Glutamatergic neuron (in vitro differentiated cells): ENCODE measurements around the gene TSPAN14. TPM values are rescaled to one million over a fixed set of nuclear protein-coding genes. Genes with fewer than 3 reads are reported as not detected.

Experiments used
- DNase-seq: peaks from one replicate; pipeline ENCODE4 v3.0.0; 2022
- H3K27ac Mint-ChIP-seq: one replicate; pipeline ENCODE4 v1.8.0; 2020; ENCODE audit warnings: mild to moderate bottlenecking, mixed read lengths, inconsistent platforms; ENCODE audit not compliant: unreplicated experiment
- H3K27me3 Mint-ChIP-seq: one replicate; pipeline ENCODE4 v1.8.0; 2020; ENCODE audit warnings: mild to moderate bottlenecking, moderate library complexity, mixed read lengths, inconsistent platforms; ENCODE audit not compliant: unreplicated experiment
- H3K36me3 Mint-ChIP-seq: one replicate; pipeline ENCODE4 v1.8.0; 2020; ENCODE audit warnings: mild to moderate bottlenecking, mixed read lengths, inconsistent platforms; ENCODE audit not compliant: unreplicated experiment
- H3K4me1 Mint-ChIP-seq: one replicate; pipeline ENCODE4 v1.8.0; 2020; ENCODE audit warnings: mild to moderate bottlenecking, low read depth, mixed read lengths, inconsistent platforms; ENCODE audit not compliant: unreplicated experiment
- H3K4me3 Mint-ChIP-seq: one replicate; pipeline ENCODE4 v1.8.0; 2020; ENCODE audit warnings: mild to moderate bottlenecking, mixed read lengths, inconsistent platforms; ENCODE audit not compliant: unreplicated experiment
- H3K9me3 Mint-ChIP-seq: one replicate; pipeline ENCODE4 v1.8.0; 2020; ENCODE audit warnings: mild to moderate bottlenecking, moderate library complexity, mixed read lengths, inconsistent platforms; ENCODE audit not compliant: unreplicated experiment
- CTCF ChIP-seq: fragments of 200-600 bp; sonication (generic); IDR thresholded peaks from one replicate; pipeline ENCODE4 v1.5.0; 2021; ENCODE audit not compliant: partially characterized antibody, unreplicated experiment
- total RNA-seq: library from RNA; stranded (reverse); fragmentation: NEBNext Ultra II Directional; extraction: Animal tissue kit (Norgen Biotek cat#: 25700); gene quantifications from one replicate; pipeline ENCODE4 v1.2.1, GENCODE V29; 2021; ENCODE audit not compliant: unreplicated experiment

TSPAN14 gene
- total RNA-seq, 1 donor from 2014 or later, result 141 TPM

GRCh38 chr10:80553436-80553835 lies 99.3 kb downstream of the TSPAN14 start:
- no peak for DNase-seq
- H3K4me3 Mint-ChIP-seq, result no peak overlapping the region
- no peak for TF ChIP-seq CTCF
- peaks cover 3% of the 10 kb centered on the region for H3K27me3 Mint-ChIP-seq
- H3K27ac Mint-ChIP-seq, result no peak overlapping the region
- peaks cover 1% of the 10 kb centered on the region for H3K9me3 Mint-ChIP-seq
- H3K36me3 Mint-ChIP-seq, result no peaks in the 10 kb centered on the region
- peaks cover 15% of the 10 kb centered on the region for H3K4me1 Mint-ChIP-seq

- Mint-ChIP-seq H3K27ac (no peak overlapping the region), H3K27me3 (peaks cover 3% of the 10 kb centered on the region), H3K9me3 (peaks cover 1% of the 10 kb centered on the region), H3K4me3 (no peak overlapping the region), H3K4me1 (peaks cover 13% of the 10 kb centered on the region), H3K36me3 (no peaks in the 10 kb centered on the region)
- DNase-seq, result no peak
- no peak for TF ChIP-seq CTCF
Measured at GRCh38 chr10:80554050-80554449, 99.9 kb downstream of the TSPAN14 start.

GRCh38 chr10:80555415-80555814 lies 101.3 kb downstream of the TSPAN14 start:
- no peak overlapping the region for H3K27ac Mint-ChIP-seq
- DNase-seq, result no peak

GRCh38 chr10:80561950-80562349 lies 107.8 kb downstream of the TSPAN14 start:
- no peaks in the 10 kb centered on the region for H3K4me1 Mint-ChIP-seq
- H3K36me3 Mint-ChIP-seq, result no peaks in the 10 kb centered on the region
- TF ChIP-seq CTCF, result no peak
- no peaks in the 10 kb centered on the region for H3K9me3 Mint-ChIP-seq
- no peak for DNase-seq
- no peaks in the 10 kb centered on the region for H3K27me3 Mint-ChIP-seq
- no peak overlapping the region for H3K27ac Mint-ChIP-seq
- no peak overlapping the region for H3K4me3 Mint-ChIP-seq

More at GRCh38 chr10:80555415-80555814, 101.3 kb downstream of the TSPAN14 start:
- Mint-ChIP-seq H3K27me3 (peaks cover 3% of the 10 kb centered on the region), H3K9me3 (peaks cover 1% of the 10 kb centered on the region), H3K36me3 (no peaks in the 10 kb centered on the region), H3K4me1 (peaks cover 12% of the 10 kb centered on the region), H3K4me3 (no peak overlapping the region)
- no peak for TF ChIP-seq CTCF

GRCh38 chr10:80567292-80567691 lies 113.2 kb downstream of the TSPAN14 start:
- Mint-ChIP-seq H3K4me1 (peaks cover 2% of the 10 kb centered on the region), H3K27me3 (no peaks in the 10 kb centered on the region)
- no peak for TF ChIP-seq CTCF

More at GRCh38 chr10:80567292-80567691, 113.2 kb downstream of the TSPAN14 start:
- H3K27ac Mint-ChIP-seq, result no peak overlapping the region
- no peaks in the 10 kb centered on the region for H3K9me3 Mint-ChIP-seq
- no peaks in the 10 kb centered on the region for H3K36me3 Mint-ChIP-seq
- H3K4me3 Mint-ChIP-seq, result no peak overlapping the region
- DNase-seq, result no peak
